Keratinocyte (primary cell): ENCODE measurements around the gene HHATL. TPM values are rescaled to one million over a fixed set of nuclear protein-coding genes. Genes with fewer than 3 reads are reported as not detected.
A peak's percentile ranks its signal among the peaks of the same experiment; 100 is the strongest.

Experiments used
- DNase-seq: peaks from one replicate; pipeline ENCODE4 v3.0.0-alpha.2; 2011; ENCODE audit warnings: low read depth, missing footprints, low spot score
- FAIRE-seq: peaks from 2 replicates; lab custom pipeline; 2011; peaks lifted over from hg19 to GRCh38; lab: Jason Lieb, UNC
- H2AFZ ChIP-seq: 2 replicates; pipeline ENCODE4 v1.6.0; 2012; ENCODE audit warnings: low read length, control low read depth, inconsistent platforms; ENCODE audit not compliant: control insufficient read depth
- H3K27ac ChIP-seq: 2 replicates; pipeline ENCODE4 v1.5.1; 2011; ENCODE audit warnings: low read length; ENCODE audit not compliant: control insufficient read depth, insufficient read depth
- H3K27me3 ChIP-seq: 3 replicates; pipeline ENCODE4 v1.6.0; 2011; ENCODE audit warnings: low read length; ENCODE audit not compliant: control insufficient read depth, insufficient read depth; ENCODE audit errors: extremely low read depth
- H3K36me3 ChIP-seq, 2 experiments: 2 replicates in 1 of 2; 3 replicates in 1 of 2; pipeline ENCODE4 v1.5.1; 2011; ENCODE audit warnings: low read length in 2 of 2, mild to moderate bottlenecking in 1 of 2; ENCODE audit not compliant: control insufficient read depth in 2 of 2, insufficient read depth in 2 of 2; ENCODE audit errors: extremely low read depth in 1 of 2
- H3K4me1 ChIP-seq: 3 replicates; pipeline ENCODE4 v1.5.1; 2011; ENCODE audit warnings: low read length; ENCODE audit not compliant: control insufficient read depth, insufficient read depth; ENCODE audit errors: extremely low read depth
- H3K4me2 ChIP-seq: 3 replicates; pipeline ENCODE4 v1.6.0; 2011; ENCODE audit warnings: low read depth, low read length; ENCODE audit not compliant: control insufficient read depth, insufficient read depth; ENCODE audit errors: extremely low read depth
- H3K4me3 ChIP-seq, 3 experiments: fragments of 200-600 bp in 1 of 3; sonication (generic) in 1 of 3; 2 replicates in 2 of 3; 3 replicates in 1 of 3; pipeline ENCODE4 v1.5.1; 2011 to 2016; ENCODE audit warnings: low read length in 3 of 3, mild to moderate bottlenecking in 3 of 3, control low read depth in 2 of 3, inconsistent platforms in 1 of 3, low read depth in 1 of 3, mixed read lengths in 1 of 3, mixed run types in 1 of 3, moderate library complexity in 1 of 3; ENCODE audit not compliant: control insufficient read depth in 2 of 3, insufficient read depth in 2 of 3; ENCODE audit errors: extremely low read depth in 1 of 3
- H3K79me2 ChIP-seq: 2 replicates; pipeline ENCODE4 v1.6.0; 2012; ENCODE audit warnings: low read length; ENCODE audit not compliant: control insufficient read depth, insufficient read depth
- H3K9ac ChIP-seq: 3 replicates; pipeline ENCODE4 v1.6.0; 2011; ENCODE audit warnings: low read length; ENCODE audit not compliant: control insufficient read depth, insufficient read depth; ENCODE audit errors: extremely low read depth
- H3K9me1 ChIP-seq: 3 replicates; pipeline ENCODE4 v1.6.0; 2011; ENCODE audit warnings: low read length; ENCODE audit not compliant: control insufficient read depth, insufficient read depth; ENCODE audit errors: extremely low read depth
- H3K9me3 ChIP-seq: 2 replicates; pipeline ENCODE4 v1.5.1; 2012; ENCODE audit warnings: low read depth, low read length; ENCODE audit not compliant: control insufficient read depth
- H4K20me1 ChIP-seq: 3 replicates; pipeline ENCODE4 v1.6.0; 2011; ENCODE audit warnings: low read length; ENCODE audit not compliant: control insufficient read depth, insufficient read depth; ENCODE audit errors: extremely low read depth
- CTCF ChIP-seq, 3 experiments: IDR thresholded peaks in 1 of 3; conservative IDR thresholded peaks in 1 of 3; optimal IDR thresholded peaks in 1 of 3; 2 replicates in 2 of 3; 3 replicates in 1 of 3; pipeline versions ENCODE3 to v1.5.1; 2011; ENCODE audit warnings: low read length in 3 of 3, mild to moderate bottlenecking in 3 of 3, moderate library complexity in 2 of 3, control low read depth in 1 of 3, inconsistent platforms in 1 of 3; ENCODE audit not compliant: insufficient read depth in 2 of 3; ENCODE audit errors: extremely low read depth in 1 of 3
- EZH2 ChIP-seq: IDR thresholded peaks from one replicate; pipeline ENCODE4 v1.6.1; 2012; ENCODE audit warnings: inconsistent platforms, mild to moderate bottlenecking, low read length, moderate library complexity
- dilution Hi-C: fragments of 300-500 bp; cut with MboI; formaldehyde crosslinking; loops from one replicate; pipeline ENCODE4 v1.7.0; 2020; ENCODE audit warnings: low sequenced_read_pairs; ENCODE audit not compliant: extremely low pct_ligation_motif_present
- polyA plus RNA-seq, 5 experiments: library from polyadenylated mRNA; depleted of rRNA in 3 of 5; stranded (reverse) in 3 of 5; stranded (forward) in 1 of 5; unstranded in 1 of 5; fragments of >200 nt; gene quantifications; 1 replicate in 1 of 5; 2 replicates in 3 of 5; 3 replicates in 1 of 5; pipeline versions ENCODE4 v1.2.1 to v1.2.3, GENCODE V29; 2011 to 2012; ENCODE audit warnings: missing spikeins in 2 of 5, low read depth in 1 of 5, low replicate concordance in 1 of 5

HHATL gene
- polyA plus RNA-seq, 1 donor (not counting 4 experiments of a cell fraction or from before 2014, with no cell fraction given), result not detected

GRCh38 chr3:42686832-42687650 is 15.6 kb downstream of the HHATL start:
- no peak overlapping the region for H3K4me3 ChIP-seq
- no peaks in the 10 kb centered on the region for H3K36me3 ChIP-seq
- no peak overlapping the region for H2AFZ ChIP-seq
- H3K4me1 ChIP-seq, result peaks cover 12% of the 10 kb centered on the region
- no peak overlapping the region for H3K27ac ChIP-seq
- H3K9ac ChIP-seq, result no peak overlapping the region
- no peaks in the 10 kb centered on the region for H3K79me2 ChIP-seq
- TF ChIP-seq EZH2, result no peak
- no peak for TF ChIP-seq CTCF (optimal IDR thresholded peaks at IDR 0.05 in 1 of 3, IDR thresholded peaks at IDR 0.05 in 1 of 3, conservative IDR thresholded peaks at IDR 0.05 in 1 of 3; ENCODE audit: extremely low read depth in 1 of 3, insufficient read depth in 2 of 3, low read length in 3 of 3)
- peaks cover 21% of the 10 kb centered on the region for H3K27me3 ChIP-seq
- no peak for FAIRE-seq
- H3K9me3 ChIP-seq, result no peaks in the 10 kb centered on the region
- no peak overlapping the region for H3K4me2 ChIP-seq
- dilution Hi-C loops, result no loop called here
- no peaks in the 10 kb centered on the region for H4K20me1 ChIP-seq
- no peak for DNase-seq
- no peaks in the 10 kb centered on the region for H3K9me1 ChIP-seq

DNA sequence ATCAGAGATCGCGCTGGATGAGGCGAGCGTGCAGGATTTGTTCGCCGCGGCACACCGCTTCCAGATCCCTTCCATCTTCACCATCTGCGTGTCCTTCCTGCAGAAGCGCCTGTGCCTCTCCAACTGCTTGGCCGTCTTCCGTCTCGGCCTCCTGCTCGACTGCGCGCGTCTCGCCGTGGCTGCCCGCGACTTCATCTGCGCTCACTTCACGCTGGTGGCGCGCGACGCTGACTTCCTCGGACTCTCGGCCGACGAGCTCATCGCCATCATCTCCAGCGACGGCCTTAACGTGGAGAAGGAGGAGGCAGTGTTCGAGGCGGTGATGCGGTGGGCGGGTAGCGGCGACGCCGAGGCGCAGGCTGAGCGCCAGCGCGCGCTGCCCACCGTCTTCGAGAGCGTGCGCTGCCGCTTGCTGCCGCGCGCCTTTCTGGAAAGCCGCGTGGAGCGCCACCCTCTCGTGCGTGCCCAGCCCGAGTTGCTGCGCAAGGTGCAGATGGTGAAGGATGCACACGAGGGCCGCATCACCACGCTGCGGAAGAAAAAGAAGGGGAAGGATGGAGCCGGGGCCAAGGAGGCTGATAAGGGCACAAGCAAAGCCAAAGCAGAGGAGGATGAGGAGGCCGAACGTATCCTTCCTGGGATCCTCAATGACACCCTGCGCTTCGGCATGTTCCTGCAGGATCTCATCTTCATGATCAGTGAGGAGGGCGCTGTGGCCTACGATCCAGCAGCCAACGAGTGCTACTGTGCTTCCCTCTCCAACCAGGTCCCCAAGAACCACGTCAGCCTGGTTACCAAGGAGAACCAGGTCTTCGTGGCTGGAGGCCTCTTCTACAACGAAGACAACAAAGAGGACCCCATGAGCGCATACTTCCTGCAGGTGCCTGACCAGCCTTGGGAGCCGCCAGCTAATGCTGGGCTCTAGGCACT is 16.4 kb downstream of the HHATL start:
- DNase-seq, result no peak
- no peak overlapping the region for H3K9ac ChIP-seq
- no peak overlapping the region for H3K4me3 ChIP-seq
- H3K4me1 ChIP-seq, result peaks cover 12% of the 10 kb centered on the region
- H3K27me3 ChIP-seq, result peaks cover 21% of the 10 kb centered on the region
- H4K20me1 ChIP-seq, result no peaks in the 10 kb centered on the region
- no peak overlapping the region for H3K4me2 ChIP-seq
- no peaks in the 10 kb centered on the region for H3K36me3 ChIP-seq
- H3K79me2 ChIP-seq, result no peaks in the 10 kb centered on the region
- TF ChIP-seq CTCF (optimal IDR thresholded peaks at IDR 0.05 in 1 of 3, IDR thresholded peaks at IDR 0.05 in 1 of 3, conservative IDR thresholded peaks at IDR 0.05 in 1 of 3; ENCODE audit: extremely low read depth in 1 of 3, insufficient read depth in 2 of 3, low read length in 3 of 3) (no peak), EZH2 (peak; percentile 69)
- no peaks in the 10 kb centered on the region for H3K9me1 ChIP-seq
- H2AFZ ChIP-seq, result no peak overlapping the region
- dilution Hi-C loops, result no loop called here
- FAIRE-seq, result no peak
- no peaks in the 10 kb centered on the region for H3K9me3 ChIP-seq
- H3K27ac ChIP-seq, result no peak overlapping the region
